SK-N-SH (cell line): ENCODE measurements around the gene GAB1.

ENCODE experiments used
- CHD2 ChIP-seq: fragments of 150-350 bp; IDR thresholded peaks from 2 replicates; pipeline ENCODE4 v1.6.1; 2018; ENCODE audit warnings: low read length; ENCODE audit not compliant: partially characterized antibody
- EP300 ChIP-seq, 2 experiments: IDR thresholded peaks; 2 replicates each; pipeline versions ENCODE4 v1.4.0 to v1.6.1; 2012; ENCODE audit warnings: borderline replicate concordance in 1 of 2, low read depth in 1 of 2, low read length in 1 of 2
- EZH2phosphoT487 ChIP-seq: fragments of 200-600 bp; sonication (generic); IDR thresholded peaks from 2 replicates; pipeline ENCODE4 v1.6.1; 2017; ENCODE audit warnings: low read depth, mixed run types, mild to moderate bottlenecking, antibody characterized with exemption, moderate library complexity, borderline replicate concordance
- FOXM1 ChIP-seq: IDR thresholded peaks from 2 replicates; pipeline ENCODE4 v1.4.0; 2012; ENCODE audit warnings: low read depth, mild to moderate bottlenecking
- GABPA ChIP-seq: IDR thresholded peaks from 2 replicates; pipeline ENCODE4 v1.4.0; 2012; ENCODE audit warnings: low read depth, mild to moderate bottlenecking
- GATA2 ChIP-seq: sonication (generic); formaldehyde crosslinking; IDR thresholded peaks from 2 replicates; pipeline ENCODE4 v1.5.0; 2020; ENCODE audit warnings: mild to moderate bottlenecking, missing genetic modification reagents
- MEF2A ChIP-seq: IDR thresholded peaks from 2 replicates; pipeline ENCODE4 v1.4.0; 2012; ENCODE audit warnings: low read depth, borderline replicate concordance
- NRF1 ChIP-seq: IDR thresholded peaks from 2 replicates; pipeline ENCODE4 v1.6.1; 2012; ENCODE audit warnings: low read depth, mild to moderate bottlenecking, low read length
- RXRA ChIP-seq: IDR thresholded peaks from 2 replicates; pipeline ENCODE4 v1.4.0; 2012; ENCODE audit warnings: low read depth, mild to moderate bottlenecking, borderline replicate concordance
- TAF1 ChIP-seq: IDR thresholded peaks from 2 replicates; pipeline ENCODE4 v1.6.1; 2012; ENCODE audit warnings: low read depth, mild to moderate bottlenecking, low read length, moderate library complexity, borderline replicate concordance
- TF ChIP-seq, protein P1 (sequence below): fragments of 200-600 bp; sonication (generic); IDR thresholded peaks from 2 replicates; pipeline ENCODE4 v1.6.1; 2017; ENCODE audit warnings: antibody characterized with exemption, mild to moderate bottlenecking, moderate library complexity

DNA sequence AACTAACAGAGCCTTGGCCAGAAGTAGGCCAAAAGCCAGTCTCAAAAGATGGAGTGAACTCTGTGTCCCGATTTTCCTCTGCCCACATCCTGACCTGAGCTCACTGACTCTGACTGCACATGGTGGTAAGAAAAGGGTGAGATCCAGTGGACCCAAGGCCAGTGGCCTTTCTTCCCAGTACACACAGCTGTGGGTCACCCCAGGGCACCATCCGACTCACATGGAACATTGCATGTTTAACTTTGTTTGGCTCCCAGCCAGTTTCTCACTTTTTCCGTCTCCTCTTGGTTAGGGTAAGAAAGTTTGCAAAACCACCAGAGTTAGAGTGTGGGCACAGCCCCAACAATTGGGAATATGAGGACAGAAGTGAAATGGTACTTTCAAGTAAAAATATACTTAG lies 69.8 kb downstream of the GAB1 start:
- TF ChIP-seq, protein P1, sequence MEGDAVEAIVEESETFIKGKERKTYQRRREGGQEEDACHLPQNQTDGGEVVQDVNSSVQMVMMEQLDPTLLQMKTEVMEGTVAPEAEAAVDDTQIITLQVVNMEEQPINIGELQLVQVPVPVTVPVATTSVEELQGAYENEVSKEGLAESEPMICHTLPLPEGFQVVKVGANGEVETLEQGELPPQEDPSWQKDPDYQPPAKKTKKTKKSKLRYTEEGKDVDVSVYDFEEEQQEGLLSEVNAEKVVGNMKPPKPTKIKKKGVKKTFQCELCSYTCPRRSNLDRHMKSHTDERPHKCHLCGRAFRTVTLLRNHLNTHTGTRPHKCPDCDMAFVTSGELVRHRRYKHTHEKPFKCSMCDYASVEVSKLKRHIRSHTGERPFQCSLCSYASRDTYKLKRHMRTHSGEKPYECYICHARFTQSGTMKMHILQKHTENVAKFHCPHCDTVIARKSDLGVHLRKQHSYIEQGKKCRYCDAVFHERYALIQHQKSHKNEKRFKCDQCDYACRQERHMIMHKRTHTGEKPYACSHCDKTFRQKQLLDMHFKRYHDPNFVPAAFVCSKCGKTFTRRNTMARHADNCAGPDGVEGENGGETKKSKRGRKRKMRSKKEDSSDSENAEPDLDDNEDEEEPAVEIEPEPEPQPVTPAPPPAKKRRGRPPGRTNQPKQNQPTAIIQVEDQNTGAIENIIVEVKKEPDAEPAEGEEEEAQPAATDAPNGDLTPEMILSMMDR = no peak
- TF ChIP-seq NRF1 = no peak
- TF ChIP-seq RXRA = no peak
- no peak for TF ChIP-seq GATA2
- no peak for TF ChIP-seq MEF2A
- TF ChIP-seq EZH2phosphoT487 = no peak
- TF ChIP-seq FOXM1 = no peak
- TF ChIP-seq GABPA = no peak
- no peak for TF ChIP-seq EP300 (IDR thresholded peaks at IDR 0.05; ENCODE audit: borderline replicate concordance in 1 of 2, low read depth in 1 of 2, low read length in 1 of 2)
- no peak for TF ChIP-seq TAF1
- TF ChIP-seq CHD2 = no peak
